ENCODE measurements around the gene CABP1. TPM values are rescaled to one million over a fixed set of nuclear protein-coding genes. Genes with fewer than 3 reads are reported as not detected.

Gene CABP1
- total and polyA plus RNA-seq, 9 of the 15 experiments (the other 6 are each of a cell fraction or from before 2014, with no cell fraction given) = not detected

DNA sequence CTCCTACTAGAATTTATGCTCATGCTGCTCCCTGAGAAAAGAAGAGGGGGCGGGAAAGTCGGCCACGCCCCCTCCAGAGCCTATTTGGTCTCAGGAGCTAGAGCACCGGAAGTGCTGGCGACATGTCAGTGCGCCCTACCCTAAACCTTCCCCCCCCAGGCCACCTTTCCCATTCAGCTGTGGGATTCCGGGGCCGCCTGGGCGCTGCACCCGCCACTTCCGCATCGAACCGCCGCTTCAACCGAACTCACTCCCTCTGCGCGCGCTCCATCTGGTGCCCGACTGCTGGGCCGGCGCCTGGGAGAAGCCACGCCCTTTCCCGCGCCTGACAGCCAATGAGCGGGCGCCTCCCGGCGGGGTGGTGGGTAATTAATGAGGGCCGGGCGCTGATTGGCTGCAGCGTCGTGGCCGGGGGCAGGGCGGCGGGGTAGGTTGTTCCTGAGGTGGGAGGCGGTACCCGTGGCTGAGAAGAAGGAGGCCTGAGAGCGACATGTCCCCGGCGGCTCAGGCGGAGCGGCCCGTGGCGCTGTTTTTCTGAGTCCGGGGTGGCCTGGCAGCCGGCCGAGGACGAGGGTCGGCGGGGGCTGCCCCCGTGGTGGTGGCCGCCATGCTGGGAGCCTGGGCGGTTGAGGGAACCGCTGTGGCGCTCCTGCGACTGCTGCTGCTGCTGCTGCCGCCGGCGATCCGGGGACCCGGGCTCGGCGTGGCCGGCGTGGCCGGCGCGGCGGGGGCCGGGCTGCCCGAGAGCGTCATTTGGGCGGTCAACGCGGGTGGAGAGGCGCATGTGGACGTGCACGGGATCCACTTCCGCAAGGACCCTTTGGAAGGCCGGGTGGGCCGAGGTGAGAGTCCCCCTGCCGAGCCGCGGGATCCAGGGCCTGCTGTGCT is 46.5 kb downstream of the CABP1 start, which contains the start of gene MLEC (continued):
- TF ChIP-seq, protein P1, sequence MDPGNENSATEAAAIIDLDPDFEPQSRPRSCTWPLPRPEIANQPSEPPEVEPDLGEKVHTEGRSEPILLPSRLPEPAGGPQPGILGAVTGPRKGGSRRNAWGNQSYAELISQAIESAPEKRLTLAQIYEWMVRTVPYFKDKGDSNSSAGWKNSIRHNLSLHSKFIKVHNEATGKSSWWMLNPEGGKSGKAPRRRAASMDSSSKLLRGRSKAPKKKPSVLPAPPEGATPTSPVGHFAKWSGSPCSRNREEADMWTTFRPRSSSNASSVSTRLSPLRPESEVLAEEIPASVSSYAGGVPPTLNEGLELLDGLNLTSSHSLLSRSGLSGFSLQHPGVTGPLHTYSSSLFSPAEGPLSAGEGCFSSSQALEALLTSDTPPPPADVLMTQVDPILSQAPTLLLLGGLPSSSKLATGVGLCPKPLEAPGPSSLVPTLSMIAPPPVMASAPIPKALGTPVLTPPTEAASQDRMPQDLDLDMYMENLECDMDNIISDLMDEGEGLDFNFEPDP (CRISPR knock-in tag; IDR thresholded peaks at IDR 0.05) = no peak
- TF ChIP-seq, protein P2, sequence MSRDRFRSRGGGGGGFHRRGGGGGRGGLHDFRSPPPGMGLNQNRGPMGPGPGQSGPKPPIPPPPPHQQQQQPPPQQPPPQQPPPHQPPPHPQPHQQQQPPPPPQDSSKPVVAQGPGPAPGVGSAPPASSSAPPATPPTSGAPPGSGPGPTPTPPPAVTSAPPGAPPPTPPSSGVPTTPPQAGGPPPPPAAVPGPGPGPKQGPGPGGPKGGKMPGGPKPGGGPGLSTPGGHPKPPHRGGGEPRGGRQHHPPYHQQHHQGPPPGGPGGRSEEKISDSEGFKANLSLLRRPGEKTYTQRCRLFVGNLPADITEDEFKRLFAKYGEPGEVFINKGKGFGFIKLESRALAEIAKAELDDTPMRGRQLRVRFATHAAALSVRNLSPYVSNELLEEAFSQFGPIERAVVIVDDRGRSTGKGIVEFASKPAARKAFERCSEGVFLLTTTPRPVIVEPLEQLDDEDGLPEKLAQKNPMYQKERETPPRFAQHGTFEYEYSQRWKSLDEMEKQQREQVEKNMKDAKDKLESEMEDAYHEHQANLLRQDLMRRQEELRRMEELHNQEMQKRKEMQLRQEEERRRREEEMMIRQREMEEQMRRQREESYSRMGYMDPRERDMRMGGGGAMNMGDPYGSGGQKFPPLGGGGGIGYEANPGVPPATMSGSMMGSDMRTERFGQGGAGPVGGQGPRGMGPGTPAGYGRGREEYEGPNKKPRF (IDR thresholded peaks at IDR 0.05; ENCODE audit: low read depth, low read length) = no peak
- TF ChIP-seq KAT7 (CRISPR knock-in tag; IDR thresholded peaks at IDR 0.05; ENCODE audit: borderline replicate concordance) (0 out of 2 replicates have a peak, but pooled peaks have one; percentile 49), ZNF551 (CRISPR knock-in tag; IDR thresholded peaks at IDR 0.05) (no peak), THRAP3 (IDR thresholded peaks at IDR 0.05; ENCODE audit: borderline replicate concordance) (no peak), ZFP36 (IDR thresholded peaks at IDR 0.05; ENCODE audit: low read depth, low read length, partially characterized antibody) (peak; percentile 5), KLF13 (tag; IDR thresholded peaks at IDR 0.05; ENCODE audit: borderline replicate concordance, low read depth) (peak; percentile 95), ZNF140 (CRISPR knock-in tag; IDR thresholded peaks at IDR 0.05) (no peak), DMBX1 (CRISPR knock-in tag; IDR thresholded peaks at IDR 0.05; ENCODE audit: borderline replicate concordance) (peak; percentile 20; the same call in 1 of the 2 replicates), NFYB (IDR thresholded peaks at IDR 0.05; ENCODE audit: extremely low read depth, insufficient read length) (peak; percentile 75), POU5F1 (IDR thresholded peaks at IDR 0.05; ENCODE audit: borderline replicate concordance, low read depth, low read length, partially characterized antibody) (peak; percentile 10), RNF2 (IDR thresholded peaks at IDR 0.05) (no peak), FOXJ3 (CRISPR knock-in tag; IDR thresholded peaks at IDR 0.05) (no peak), TBP (optimal IDR thresholded peaks at IDR 0.05; ENCODE audit: low read depth, low read length) (peak; percentile 76), MCM2 (IDR thresholded peaks at IDR 0.05; ENCODE audit: low read depth) (no peak), MAFK (IDR thresholded peaks at IDR 0.05; ENCODE audit: low read length) (no peak), ASH1L (IDR thresholded peaks at IDR 0.05; ENCODE audit: borderline replicate concordance, low read depth, partially characterized antibody) (peak; percentile 82), ZNF324 (CRISPR knock-in tag; IDR thresholded peaks at IDR 0.05) (no peak), TGIF2 (CRISPR knock-in tag; IDR thresholded peaks at IDR 0.05) (no peak), ZNF778 (CRISPR knock-in tag; IDR thresholded peaks at IDR 0.05) (no peak), KDM4B (IDR thresholded peaks at IDR 0.05; ENCODE audit: borderline replicate concordance in 2 of 2, low read depth in 1 of 2) (peak in 1 of 2 experiments; percentile 52; a peak in 1 of 4 replicates), NFIX (CRISPR knock-in tag; IDR thresholded peaks at IDR 0.05; ENCODE audit: low read depth) (no peak)
- TF ChIP-seq, protein P3, sequence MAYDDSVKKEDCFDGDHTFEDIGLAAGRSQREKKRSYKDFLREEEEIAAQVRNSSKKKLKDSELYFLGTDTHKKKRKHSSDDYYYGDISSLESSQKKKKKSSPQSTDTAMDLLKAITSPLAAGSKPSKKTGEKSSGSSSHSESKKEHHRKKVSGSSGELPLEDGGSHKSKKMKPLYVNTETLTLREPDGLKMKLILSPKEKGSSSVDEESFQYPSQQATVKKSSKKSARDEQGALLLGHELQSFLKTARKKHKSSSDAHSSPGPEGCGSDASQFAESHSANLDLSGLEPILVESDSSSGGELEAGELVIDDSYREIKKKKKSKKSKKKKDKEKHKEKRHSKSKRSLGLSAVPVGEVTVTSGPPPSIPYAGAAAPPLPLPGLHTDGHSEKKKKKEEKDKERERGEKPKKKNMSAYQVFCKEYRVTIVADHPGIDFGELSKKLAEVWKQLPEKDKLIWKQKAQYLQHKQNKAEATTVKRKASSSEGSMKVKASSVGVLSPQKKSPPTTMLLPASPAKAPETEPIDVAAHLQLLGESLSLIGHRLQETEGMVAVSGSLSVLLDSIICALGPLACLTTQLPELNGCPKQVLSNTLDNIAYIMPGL (CRISPR knock-in tag; IDR thresholded peaks at IDR 0.05) = 0 out of 2 replicates have a peak, but pooled peaks have one; percentile 35
